Measurements from ENCODE around the gene TMPRSS6. TPM values are rescaled to one million over a fixed set of nuclear protein-coding genes. Genes with fewer than 3 reads are reported as not detected.
A peak's percentile ranks its signal among the peaks of the same experiment; 100 is the strongest.

TMPRSS6 gene
- total RNA-seq, 6 experiments from 2014 or later, result not detected

DNA sequence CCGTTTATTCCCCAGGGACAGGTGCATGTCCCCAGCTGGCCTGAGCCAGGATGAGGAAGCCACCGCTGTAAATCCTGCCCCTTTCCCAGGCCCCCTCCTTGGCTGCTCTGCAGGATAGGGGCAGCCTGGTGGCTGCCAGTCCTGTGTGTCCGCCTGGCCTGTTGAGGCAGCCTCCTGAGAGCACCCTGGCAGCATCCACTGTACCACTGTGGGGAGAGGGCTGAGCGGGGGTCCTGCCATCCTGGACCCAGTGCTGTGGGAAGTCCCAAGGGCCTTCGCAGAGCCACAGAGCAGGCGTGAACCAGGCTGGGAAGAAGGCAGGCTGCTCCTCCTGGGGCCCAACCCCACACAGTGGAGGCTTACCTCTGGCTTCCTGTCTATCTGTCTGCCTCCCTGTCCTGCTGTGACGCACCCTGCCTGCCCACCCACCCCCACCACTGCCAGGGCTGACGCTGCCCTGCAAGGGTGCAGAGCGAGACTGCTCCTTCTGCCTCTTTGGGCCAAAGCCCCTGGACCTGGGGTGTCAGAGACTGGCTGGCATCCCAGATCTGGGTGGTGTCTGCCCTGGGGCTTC is 49.5 kb downstream of the TMPRSS6 start:
- no peaks in the 10 kb centered on the region for H3K27me3 Mint-ChIP-seq (ENCODE audit: insufficient read depth)
- peaks cover 5% of the 10 kb centered on the region; the same call in 1 of the 2 replicates for H3K36me3 Mint-ChIP-seq (ENCODE audit: low read depth)
- TF ChIP-seq, protein P1, sequence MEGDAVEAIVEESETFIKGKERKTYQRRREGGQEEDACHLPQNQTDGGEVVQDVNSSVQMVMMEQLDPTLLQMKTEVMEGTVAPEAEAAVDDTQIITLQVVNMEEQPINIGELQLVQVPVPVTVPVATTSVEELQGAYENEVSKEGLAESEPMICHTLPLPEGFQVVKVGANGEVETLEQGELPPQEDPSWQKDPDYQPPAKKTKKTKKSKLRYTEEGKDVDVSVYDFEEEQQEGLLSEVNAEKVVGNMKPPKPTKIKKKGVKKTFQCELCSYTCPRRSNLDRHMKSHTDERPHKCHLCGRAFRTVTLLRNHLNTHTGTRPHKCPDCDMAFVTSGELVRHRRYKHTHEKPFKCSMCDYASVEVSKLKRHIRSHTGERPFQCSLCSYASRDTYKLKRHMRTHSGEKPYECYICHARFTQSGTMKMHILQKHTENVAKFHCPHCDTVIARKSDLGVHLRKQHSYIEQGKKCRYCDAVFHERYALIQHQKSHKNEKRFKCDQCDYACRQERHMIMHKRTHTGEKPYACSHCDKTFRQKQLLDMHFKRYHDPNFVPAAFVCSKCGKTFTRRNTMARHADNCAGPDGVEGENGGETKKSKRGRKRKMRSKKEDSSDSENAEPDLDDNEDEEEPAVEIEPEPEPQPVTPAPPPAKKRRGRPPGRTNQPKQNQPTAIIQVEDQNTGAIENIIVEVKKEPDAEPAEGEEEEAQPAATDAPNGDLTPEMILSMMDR (IDR thresholded peaks at IDR 0.05), result no peak
- DNase-seq, result no peak
- no peaks in the 10 kb centered on the region for H3K4me1 Mint-ChIP-seq (ENCODE audit: low read depth)
- H3K27ac Mint-ChIP-seq, result no peak overlapping the region
- no peaks in the 10 kb centered on the region for H3K9me3 Mint-ChIP-seq
- no peak overlapping the region for H3K4me3 Mint-ChIP-seq

DNA sequence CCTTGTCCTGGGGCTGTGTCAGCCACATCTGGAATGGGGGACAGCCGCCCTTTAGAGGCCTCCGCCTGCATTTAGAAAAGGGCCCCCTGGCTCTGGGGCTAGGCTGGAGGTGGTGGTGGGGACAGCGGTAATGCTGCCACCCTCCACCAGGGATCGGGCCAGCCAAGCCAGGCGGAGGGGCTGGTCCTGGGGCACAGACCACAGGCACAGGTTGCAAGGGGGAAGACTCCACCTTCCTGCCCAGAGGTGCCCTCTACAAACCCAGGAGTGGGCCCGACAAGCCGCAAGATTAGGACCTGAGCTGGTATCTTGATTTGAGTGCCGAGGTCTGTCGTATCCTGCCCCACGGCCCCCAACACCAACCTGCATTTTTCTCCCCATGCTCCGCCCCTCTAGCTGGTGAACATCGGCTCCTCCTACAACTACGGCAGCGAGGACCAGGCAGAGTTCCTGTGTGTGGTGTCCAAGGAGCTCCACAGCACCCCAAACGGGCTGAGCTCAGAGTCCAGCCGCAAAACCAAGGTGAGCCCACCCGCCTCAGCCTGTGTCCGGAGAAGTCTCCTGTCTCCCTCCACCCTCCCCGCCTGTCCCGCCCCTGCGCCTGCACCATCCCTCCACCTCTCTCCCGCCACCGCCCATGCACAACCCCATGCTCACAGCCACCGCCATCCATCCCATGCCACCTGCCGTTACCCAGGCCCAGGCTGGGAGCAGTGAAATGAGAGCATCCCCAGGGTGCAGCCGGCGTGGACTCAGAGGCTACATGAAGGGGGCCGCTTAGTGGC is 50.4 kb downstream of the TMPRSS6 start:
- Mint-ChIP-seq H3K27me3 (ENCODE audit: insufficient read depth) (no peaks in the 10 kb centered on the region), H3K9me3 (no peaks in the 10 kb centered on the region), H3K27ac (no peak overlapping the region), H3K4me3 (no peak overlapping the region), H3K4me1 (ENCODE audit: low read depth) (no peaks in the 10 kb centered on the region), H3K36me3 (ENCODE audit: low read depth) (peaks cover under 1% of the 10 kb centered on the region; the same call in 1 of the 2 replicates)
- no peak for DNase-seq
- TF ChIP-seq, protein P1 (IDR thresholded peaks at IDR 0.05), result peak; percentile 23

DNA sequence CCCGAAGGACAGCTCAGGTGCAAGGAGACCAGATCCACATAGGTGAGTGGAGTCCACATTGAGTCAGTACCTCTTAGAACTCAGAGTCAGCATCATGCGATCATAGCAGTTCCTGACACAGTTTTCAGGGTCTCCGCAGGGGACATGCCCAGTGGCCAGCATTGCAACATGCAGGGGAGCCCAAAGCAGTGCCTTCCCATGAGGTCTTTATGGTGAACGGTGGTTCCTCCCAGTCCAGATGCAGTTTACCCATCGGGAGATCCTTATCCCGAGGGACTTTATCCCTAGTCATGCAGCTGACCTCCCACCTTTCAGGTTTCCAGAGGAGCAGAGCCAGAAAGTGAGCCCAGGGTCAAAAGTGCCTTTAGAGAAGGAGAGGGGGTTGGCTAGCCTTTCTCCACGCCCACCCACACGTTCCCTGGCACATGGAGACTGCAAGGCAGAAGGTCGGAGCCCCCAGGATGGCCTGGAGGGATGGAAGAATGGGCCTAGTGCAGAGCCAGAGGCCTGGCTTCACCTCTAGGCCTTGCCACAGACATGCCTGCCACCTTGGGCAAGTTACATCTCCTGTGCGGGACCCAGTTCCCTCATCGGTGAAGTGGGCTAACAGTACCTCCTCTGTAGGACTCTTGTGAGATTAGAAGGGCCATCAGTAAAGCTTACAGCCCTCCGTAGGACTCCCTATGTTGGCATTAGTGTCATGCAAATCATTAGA is 51.6 kb downstream of the TMPRSS6 start:
- Mint-ChIP-seq H3K36me3 (ENCODE audit: low read depth) (no peaks in the 10 kb centered on the region), H3K9me3 (no peaks in the 10 kb centered on the region), H3K27ac (no peak overlapping the region), H3K4me1 (ENCODE audit: low read depth) (peaks cover 7% of the 10 kb centered on the region), H3K27me3 (ENCODE audit: insufficient read depth) (no peaks in the 10 kb centered on the region), H3K4me3 (no peak overlapping the region)
- DNase-seq, result no peak
- TF ChIP-seq, protein P1 (IDR thresholded peaks at IDR 0.05), result no peak

DNA sequence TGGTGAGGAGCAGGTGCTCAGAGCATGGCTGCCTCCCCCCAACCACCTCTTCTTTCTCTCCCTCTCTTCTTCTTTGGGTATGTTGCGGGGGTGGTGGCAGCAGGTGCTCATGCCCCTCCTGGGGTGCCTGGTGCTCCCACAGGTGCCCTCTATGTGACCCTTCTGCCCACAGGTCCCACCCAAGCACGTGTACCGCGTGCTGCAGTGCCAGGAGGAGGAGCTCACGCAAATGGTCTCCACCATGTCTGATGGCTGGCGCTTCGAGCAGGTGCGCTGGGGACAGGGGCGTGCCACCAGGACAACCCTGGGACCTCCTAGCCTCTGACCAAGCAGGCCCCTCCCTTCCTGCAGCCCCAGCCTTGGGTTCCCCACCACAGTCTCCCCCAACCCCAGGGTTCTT is 52.3 kb downstream of the TMPRSS6 start:
- peaks cover 15% of the 10 kb centered on the region for H3K4me1 Mint-ChIP-seq (ENCODE audit: low read depth)
- no peak for DNase-seq
- H3K4me3 Mint-ChIP-seq, result no peak overlapping the region; the same call in 1 of the 2 replicates
- TF ChIP-seq, protein P1 (IDR thresholded peaks at IDR 0.05), result no peak
- peaks cover 1% of the 10 kb centered on the region; the same call in 1 of the 2 replicates for H3K27me3 Mint-ChIP-seq (ENCODE audit: insufficient read depth)
- H3K9me3 Mint-ChIP-seq, result no peaks in the 10 kb centered on the region
- no peaks in the 10 kb centered on the region for H3K36me3 Mint-ChIP-seq (ENCODE audit: low read depth)
- H3K27ac Mint-ChIP-seq, result no peak overlapping the region

DNA sequence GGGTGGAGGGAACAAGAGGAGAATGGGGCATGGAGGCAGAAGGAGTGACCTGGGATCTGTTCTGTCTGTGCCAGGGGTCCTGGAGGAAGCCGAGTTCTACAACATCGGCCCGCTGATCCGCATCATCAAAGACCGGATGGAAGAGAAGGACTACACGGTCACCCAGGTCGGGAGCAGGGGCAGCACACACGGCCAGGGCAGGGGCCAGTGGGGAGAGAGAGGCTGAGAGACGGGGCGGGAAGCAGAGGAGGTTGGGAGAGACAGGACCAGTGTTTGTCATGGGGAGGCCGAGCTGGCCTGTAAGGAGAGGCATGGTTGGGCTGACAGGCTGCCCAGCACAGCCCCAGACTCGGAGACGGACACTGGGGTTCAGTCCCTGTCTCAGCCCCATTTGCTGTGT is 53.3 kb downstream of the TMPRSS6 start:
- H3K36me3 Mint-ChIP-seq (ENCODE audit: low read depth), result no peaks in the 10 kb centered on the region
- H3K4me3 Mint-ChIP-seq, result no peak overlapping the region
- H3K9me3 Mint-ChIP-seq, result no peaks in the 10 kb centered on the region
- H3K27ac Mint-ChIP-seq, result no peak overlapping the region
- TF ChIP-seq, protein P1 (IDR thresholded peaks at IDR 0.05), result no peak
- H3K27me3 Mint-ChIP-seq (ENCODE audit: insufficient read depth), result peaks cover 1% of the 10 kb centered on the region; the same call in 1 of the 2 replicates
- DNase-seq, result no peak
- H3K4me1 Mint-ChIP-seq (ENCODE audit: low read depth), result peaks cover 16% of the 10 kb centered on the region

Data from HFFc6 (cell line).